MM.1S (cell line): Measurements from ENCODE around the gene KIRREL1.

Experiments used
- EZH2 ChIP-seq: fragments of 300-600 bp; sonication (generic); optimal IDR thresholded peaks from 2 replicates; pipeline ENCODE3; 2017; ENCODE audit warnings: low read depth, mild to moderate bottlenecking, antibody characterized with exemption, low read length, mixed read lengths
- EZH2phosphoT487 ChIP-seq: fragments of 300-600 bp; sonication (generic); IDR thresholded peaks from 2 replicates; pipeline ENCODE4 v1.6.1; 2018; ENCODE audit warnings: antibody characterized with exemption, low read length
- TF ChIP-seq, protein P1 (sequence below): fragments of 300-600 bp; sonication (generic); IDR thresholded peaks from 2 replicates; pipeline ENCODE4 v1.5.1; 2016; ENCODE audit warnings: antibody characterized with exemption, low read length, mixed read lengths

DNA sequence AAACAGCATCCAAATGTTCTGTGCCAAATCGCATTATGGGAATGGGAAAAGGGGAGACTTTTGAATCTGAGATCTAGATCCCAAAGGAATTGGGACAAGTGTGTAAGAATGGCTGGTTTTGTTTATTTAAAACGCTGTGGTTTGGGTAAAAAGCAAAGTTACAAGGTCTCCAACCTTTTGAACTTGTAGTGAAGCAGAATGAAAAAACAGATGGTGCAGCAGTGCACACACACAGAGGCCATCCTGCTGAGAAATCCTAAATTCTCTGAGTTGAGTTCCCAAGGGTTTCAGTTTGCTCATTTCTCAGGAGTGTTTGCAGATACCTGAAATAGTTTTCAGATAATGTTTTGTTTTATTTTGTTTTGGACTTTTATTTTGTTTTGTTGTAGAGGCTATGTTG is 107.1 kb downstream of the KIRREL1 start:
- TF ChIP-seq, protein P1, sequence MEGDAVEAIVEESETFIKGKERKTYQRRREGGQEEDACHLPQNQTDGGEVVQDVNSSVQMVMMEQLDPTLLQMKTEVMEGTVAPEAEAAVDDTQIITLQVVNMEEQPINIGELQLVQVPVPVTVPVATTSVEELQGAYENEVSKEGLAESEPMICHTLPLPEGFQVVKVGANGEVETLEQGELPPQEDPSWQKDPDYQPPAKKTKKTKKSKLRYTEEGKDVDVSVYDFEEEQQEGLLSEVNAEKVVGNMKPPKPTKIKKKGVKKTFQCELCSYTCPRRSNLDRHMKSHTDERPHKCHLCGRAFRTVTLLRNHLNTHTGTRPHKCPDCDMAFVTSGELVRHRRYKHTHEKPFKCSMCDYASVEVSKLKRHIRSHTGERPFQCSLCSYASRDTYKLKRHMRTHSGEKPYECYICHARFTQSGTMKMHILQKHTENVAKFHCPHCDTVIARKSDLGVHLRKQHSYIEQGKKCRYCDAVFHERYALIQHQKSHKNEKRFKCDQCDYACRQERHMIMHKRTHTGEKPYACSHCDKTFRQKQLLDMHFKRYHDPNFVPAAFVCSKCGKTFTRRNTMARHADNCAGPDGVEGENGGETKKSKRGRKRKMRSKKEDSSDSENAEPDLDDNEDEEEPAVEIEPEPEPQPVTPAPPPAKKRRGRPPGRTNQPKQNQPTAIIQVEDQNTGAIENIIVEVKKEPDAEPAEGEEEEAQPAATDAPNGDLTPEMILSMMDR: no peak
- TF ChIP-seq EZH2phosphoT487 (no peak), EZH2 (no peak)
